Measurements from ENCODE around the gene TCF4.

Gene TCF4

GRCh38 chr18:55296115-55296514 is 291.9 kb downstream of the TCF4 start:
- DNase-seq (ENCODE audit: low read depth): no peak

- DNase-seq (ENCODE audit: low read depth): peak; percentile 64
Observed at GRCh38 chr18:55290898-55291297, 297.1 kb downstream of the TCF4 start.

GRCh38 chr18:55289775-55290174 is 298.2 kb downstream of the TCF4 start:
- DNase-seq (ENCODE audit: low read depth): no peak

- DNase-seq (ENCODE audit: low read depth): no peak
Observed at GRCh38 chr18:55289048-55289447, 298.9 kb downstream of the TCF4 start.

GRCh38 chr18:55287935-55288868 is 299.8 kb downstream of the TCF4 start:
- no peak for DNase-seq (ENCODE audit: low read depth)

GRCh38 chr18:55287149-55287806 is 300.7 kb downstream of the TCF4 start:
- DNase-seq (ENCODE audit: low read depth): no peak

GRCh38 chr18:55286257-55286825 is 301.7 kb downstream of the TCF4 start:
- peak; percentile 40 for DNase-seq (ENCODE audit: low read depth)

- no peak for DNase-seq (ENCODE audit: low read depth)
Observed at GRCh38 chr18:55284614-55285013, 303.4 kb downstream of the TCF4 start.

GRCh38 chr18:55283309-55283708 is 304.7 kb downstream of the TCF4 start:
- no peak for DNase-seq (ENCODE audit: low read depth)

GRCh38 chr18:55280503-55280902 is 307.5 kb downstream of the TCF4 start:
- DNase-seq (ENCODE audit: low read depth): no peak

GRCh38 chr18:55275039-55275901 is 312.7 kb downstream of the TCF4 start:
- peak; percentile 83 for DNase-seq (ENCODE audit: low read depth)

- peak; percentile 78 for DNase-seq (ENCODE audit: low read depth)
Observed at GRCh38 chr18:55272510-55273243, 315.3 kb downstream of the TCF4 start.

GRCh38 chr18:55269622-55270021 is 318.4 kb downstream of the TCF4 start:
- no peak for DNase-seq (ENCODE audit: low read depth)

GRCh38 chr18:55268628-55269275 is 319.2 kb downstream of the TCF4 start:
- DNase-seq (ENCODE audit: low read depth): no peak

- no peak for DNase-seq (ENCODE audit: low read depth)
Observed at GRCh38 chr18:55268151-55268601, 319.8 kb downstream of the TCF4 start.

GRCh38 chr18:55266981-55267380 is 321.0 kb downstream of the TCF4 start:
- no peak for DNase-seq (ENCODE audit: low read depth)

GRCh38 chr18:55265984-55266383 is 322.0 kb downstream of the TCF4 start:
- DNase-seq (ENCODE audit: low read depth): peak; percentile 47

GRCh38 chr18:55265130-55265675 is 322.8 kb downstream of the TCF4 start:
- no peak for DNase-seq (ENCODE audit: low read depth)

- DNase-seq (ENCODE audit: low read depth): peak; percentile 74
Observed at GRCh38 chr18:55264108-55264507, 323.9 kb downstream of the TCF4 start.

- DNase-seq (ENCODE audit: low read depth): peak; percentile 54
Observed at GRCh38 chr18:55262021-55262560, 325.9 kb downstream of the TCF4 start.

Data from amniotic epithelial cell (primary cell).